Measurements from ENCODE around the gene CENPP.

CENPP gene

DNA sequence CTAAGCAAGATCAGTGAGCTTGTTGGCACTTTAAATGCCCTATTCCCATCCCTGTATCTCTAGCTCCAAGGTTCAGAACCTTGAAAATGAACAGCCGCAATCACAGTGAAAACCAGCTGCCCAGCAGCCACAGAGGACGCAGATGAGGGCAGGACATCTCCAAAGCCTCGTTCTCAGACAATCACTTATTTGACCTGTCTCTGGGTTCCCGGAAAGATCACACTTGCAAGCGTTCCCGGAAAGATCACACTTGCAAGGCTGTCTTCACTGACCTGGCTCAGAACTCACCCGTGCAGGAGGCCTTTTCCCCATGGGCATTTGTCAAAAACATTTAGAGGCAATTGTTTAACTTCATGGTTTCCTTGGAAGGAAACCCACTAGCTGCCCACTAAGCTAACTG is 318.5 kb downstream of the CENPP start:
- DNase-seq, result no peak

GRCh38 chr9:92645041-92645440 is 319.3 kb downstream of the CENPP start:
- DNase-seq, result no peak

- DNase-seq, result no peak
Measured at GRCh38 chr9:92647671-92648473, 322.1 kb downstream of the CENPP start.

GRCh38 chr9:92648474-92648971 is 322.8 kb downstream of the CENPP start:
- peak in 1 of 2 donors; percentile 23 for DNase-seq

DNA sequence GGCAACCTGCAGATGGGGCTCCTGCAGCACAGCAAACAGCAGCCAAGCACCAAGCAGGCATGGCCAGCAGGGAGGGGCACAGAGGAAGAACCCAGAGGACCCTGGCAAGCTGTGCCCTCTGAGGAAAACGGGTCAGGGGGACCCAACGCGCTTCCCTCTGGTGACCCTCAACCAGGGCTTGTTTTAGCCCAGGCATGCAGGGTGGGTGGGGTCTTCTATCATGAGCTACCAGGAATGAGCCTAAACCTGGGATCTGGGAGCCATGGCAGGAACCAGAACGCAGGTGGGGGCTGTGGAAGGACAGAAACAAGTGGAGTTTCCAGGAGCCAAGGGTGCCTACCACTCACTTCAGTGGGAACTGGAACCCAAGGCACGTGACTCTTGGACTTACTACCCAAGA is 323.3 kb downstream of the CENPP start:
- no peak for DNase-seq

GRCh38 chr9:92650296-92650695 is 324.5 kb downstream of the CENPP start:
- DNase-seq, result no peak

GRCh38 chr9:92650839-92651621 is 325.3 kb downstream of the CENPP start:
- DNase-seq, result peak in 1 of 2 donors; percentile 46

- DNase-seq, result no peak
Measured at GRCh38 chr9:92652461-92652860, 326.7 kb downstream of the CENPP start.

GRCh38 chr9:92654481-92655301 is 328.9 kb downstream of the CENPP start:
- no peak for DNase-seq

GRCh38 chr9:92655366-92655765 is 329.6 kb downstream of the CENPP start:
- DNase-seq, result no peak

GRCh38 chr9:92655896-92656536 is 330.3 kb downstream of the CENPP start:
- DNase-seq, result no peak

DNA sequence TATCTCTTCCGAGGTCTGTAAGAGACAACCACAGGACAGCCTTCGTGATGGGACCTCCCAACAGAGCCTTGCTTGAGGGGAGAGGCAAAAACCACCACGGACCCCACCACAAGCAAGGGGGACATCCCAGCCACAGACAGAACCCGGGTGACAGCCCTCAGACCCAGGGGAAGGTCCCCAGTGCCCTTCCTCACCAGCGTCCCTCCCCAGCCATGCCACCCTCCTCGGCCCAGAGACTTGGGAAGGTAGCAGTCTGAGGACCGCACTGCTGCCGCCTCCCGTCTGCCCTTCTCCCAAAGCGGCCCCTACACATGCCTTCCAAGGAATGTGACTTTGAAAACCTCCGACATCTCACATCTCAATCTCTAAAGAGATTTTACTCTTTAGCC is 330.8 kb downstream of the CENPP start:
- DNase-seq, result no peak

DNA sequence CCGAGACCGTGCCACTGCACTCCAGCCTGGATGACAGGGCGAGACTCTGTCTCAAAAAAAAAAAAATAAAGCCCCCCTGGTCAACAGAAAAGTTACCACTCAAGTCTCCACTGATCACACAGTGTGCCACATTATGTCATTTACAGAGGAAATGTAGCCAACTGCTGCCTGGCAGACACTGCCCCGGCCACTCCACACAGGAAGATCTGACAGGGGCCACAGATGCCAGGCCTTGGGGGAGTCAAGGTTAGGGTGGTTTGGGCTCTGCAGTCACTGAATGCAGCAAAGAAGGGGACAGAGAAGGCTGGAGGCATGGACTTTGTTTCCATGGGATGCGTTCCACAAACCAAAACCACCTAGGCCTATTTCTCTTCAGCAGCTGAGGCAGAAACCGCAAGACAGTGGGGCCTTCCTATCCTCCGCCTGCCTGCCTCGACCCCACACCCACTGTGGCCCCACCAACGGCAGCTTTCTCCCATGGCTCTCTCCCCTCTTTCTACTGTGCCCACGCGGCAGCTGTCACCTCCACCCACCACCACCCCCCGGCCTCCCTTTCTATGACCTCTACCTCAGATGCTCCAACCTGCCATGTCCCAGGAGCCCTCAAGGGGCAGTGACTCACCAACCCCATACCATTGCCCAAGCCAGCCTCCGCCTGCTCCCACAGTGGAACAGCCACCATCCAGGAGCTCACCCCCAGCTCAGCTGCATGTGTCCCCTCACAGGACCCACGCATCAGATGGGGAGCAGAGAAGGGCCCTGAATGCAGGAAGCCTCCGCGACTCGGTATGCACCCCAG is 331.7 kb downstream of the CENPP start:
- DNase-seq, result no peak

- DNase-seq, result no peak
Measured at GRCh38 chr9:92658176-92658575, 332.4 kb downstream of the CENPP start.

DNA sequence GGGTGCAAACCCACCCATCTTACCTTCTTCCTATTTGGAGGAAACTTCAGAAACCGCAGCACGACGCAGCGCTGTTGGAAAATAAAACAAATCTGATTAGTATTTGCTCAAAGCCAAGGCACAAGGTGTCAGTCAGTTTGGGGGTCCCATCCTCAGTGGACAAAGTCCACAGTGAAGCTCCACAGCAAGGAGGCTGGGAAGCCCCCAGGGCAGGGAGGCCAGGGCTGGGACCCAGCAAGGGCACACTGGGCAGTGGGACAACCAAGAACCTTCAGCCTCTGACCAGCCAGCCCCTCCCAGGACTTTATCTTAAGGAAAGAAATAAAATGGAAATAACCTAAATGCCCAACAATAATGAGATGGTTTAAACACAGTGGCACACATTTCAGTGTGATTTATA is 332.9 kb downstream of the CENPP start:
- no peak for DNase-seq

GRCh38 chr9:92659601-92660000 is 333.8 kb downstream of the CENPP start:
- no peak for DNase-seq

DNA sequence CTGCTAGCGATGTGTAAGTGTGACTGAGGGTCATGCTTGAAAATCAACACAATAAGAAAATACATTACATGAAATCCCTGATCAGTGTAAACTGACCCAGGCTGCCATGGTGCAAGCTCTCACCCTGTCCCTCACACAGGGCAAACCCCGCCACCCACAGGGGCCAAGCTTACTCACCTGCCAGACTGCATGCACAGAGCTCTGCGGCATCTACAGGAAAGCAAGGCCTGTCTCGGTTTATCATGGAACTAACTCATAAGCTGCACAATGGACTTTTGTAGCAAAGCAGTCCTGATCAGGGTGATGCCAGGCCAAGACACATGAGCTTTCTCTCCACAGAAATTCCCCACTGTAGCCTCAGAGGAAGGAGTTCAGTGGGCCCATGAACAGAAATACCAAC is 334.5 kb downstream of the CENPP start:
- DNase-seq, result no peak

GRCh38 chr9:92661127-92661526 is 335.4 kb downstream of the CENPP start:
- DNase-seq, result no peak

DNA sequence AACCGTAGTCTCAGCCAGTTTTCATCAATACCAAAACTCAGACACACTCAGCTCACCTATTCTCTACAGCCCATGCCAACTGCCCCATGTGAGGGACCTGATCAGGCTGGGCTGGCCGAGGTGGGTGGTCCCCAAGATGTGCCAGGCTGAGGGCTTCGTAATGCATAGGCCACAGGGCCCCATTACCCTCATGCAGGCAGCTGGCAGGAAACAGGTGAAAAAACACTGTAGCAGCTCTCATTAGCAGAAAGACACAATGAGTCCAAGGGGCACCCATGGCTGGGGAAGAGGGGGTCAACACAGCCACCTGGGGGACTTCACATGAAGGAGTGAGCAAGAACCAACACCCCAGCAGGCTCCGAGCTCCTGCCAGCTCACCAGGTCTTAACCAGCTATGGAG is 336.0 kb downstream of the CENPP start:
- no peak for DNase-seq

DNA sequence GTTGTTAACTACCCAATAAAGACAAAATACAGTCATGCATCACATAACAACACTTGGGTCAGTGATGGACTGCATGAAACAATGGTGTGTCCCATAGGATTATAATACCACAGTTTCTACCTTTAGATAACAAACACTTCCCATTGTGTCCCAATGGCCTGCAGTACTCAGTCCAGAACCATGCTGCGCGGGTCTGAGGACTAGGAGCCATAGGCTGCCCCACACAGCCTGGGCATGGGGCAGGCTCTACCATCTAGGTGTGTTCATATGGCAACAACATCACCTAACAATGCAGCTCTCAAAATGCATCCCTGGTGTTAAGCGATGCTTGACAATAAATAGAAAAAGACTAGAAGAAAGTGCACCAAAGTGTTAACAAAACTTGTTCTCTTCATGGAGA is 337.4 kb downstream of the CENPP start:
- no peak for DNase-seq

DNA sequence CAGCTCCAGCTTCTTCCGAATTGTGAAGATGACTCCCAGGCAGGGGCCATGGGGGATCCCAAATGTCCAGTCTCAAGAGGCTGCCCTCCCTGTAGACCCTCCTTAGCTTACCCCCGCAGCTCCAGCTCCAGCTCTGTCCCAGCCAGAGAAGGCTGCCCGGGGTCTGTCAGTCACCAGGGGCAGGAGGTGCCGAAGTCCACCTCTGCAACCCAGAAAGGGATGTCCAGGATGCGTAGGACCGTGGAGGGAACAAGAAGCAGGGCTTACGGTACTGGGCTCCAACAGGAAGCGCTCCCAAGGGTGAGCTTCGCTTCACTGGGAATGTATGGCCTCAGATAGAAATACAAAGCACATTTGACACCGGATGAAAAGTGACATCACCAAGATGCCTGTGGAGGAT is 338.2 kb downstream of the CENPP start:
- no peak for DNase-seq

Measured in inflammatory macrophage treated with lipopolysaccharide for 1 hour (primary cell).